GM19099 (cell line): ENCODE results near the gene DNAH14.

Source experiments
- POLR2A ChIP-seq: IDR thresholded peaks from 3 replicates; pipeline ENCODE4 v1.6.1; 2011; ENCODE audit warnings: low read depth; ENCODE audit not compliant: insufficient read length; ENCODE audit errors: extremely low read depth

The DNAH14 gene

GRCh38 chr1:224980181-224980580, 50.7 kb downstream of the DNAH14 start:
- TF ChIP-seq POLR2A, result no peak

- no peak for TF ChIP-seq POLR2A
Measured at GRCh38 chr1:224988042-224988441, 58.6 kb downstream of the DNAH14 start.

DNA sequence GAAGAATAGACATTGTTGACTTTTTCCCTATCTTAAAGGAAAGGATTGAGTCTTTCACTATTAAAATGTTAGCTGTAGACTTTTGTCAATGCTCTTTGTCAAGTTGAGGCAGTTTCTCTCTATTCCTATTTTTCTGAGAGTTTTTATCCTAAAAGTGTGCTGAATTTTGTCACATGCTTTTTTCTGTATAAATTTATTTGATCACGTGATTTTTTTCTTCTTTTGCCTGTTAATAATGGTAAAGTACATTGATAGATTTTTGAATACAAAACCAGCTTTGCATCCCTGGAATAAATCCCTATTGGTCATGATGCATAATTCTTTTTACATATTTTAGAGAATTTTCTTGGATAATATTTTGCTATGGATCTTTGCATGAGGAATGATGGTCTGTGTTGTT, 60.1 kb downstream of the DNAH14 start:
- no peak for TF ChIP-seq POLR2A

GRCh38 chr1:224995602-224996001, 66.1 kb downstream of the DNAH14 start:
- no peak for TF ChIP-seq POLR2A

DNA sequence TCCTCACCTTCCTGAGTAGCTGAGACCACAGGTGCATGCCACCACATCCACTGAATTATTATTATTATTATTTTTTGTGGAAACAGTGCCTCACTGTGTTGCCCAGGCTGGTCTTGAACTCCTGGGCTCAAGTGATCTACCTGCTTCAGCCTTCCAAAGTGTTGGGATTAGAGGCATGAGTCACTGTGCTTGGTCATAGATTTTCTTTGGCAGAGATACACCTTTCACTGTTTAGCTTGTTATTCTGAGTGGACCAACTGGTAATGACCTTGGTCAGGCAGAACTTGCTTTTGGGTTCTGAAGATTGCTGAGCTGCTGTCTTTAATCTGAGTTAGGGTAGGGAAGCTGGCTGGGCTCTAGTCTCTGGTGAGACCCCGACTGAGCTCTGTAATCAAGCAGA, 66.8 kb downstream of the DNAH14 start:
- TF ChIP-seq POLR2A, result no peak

DNA sequence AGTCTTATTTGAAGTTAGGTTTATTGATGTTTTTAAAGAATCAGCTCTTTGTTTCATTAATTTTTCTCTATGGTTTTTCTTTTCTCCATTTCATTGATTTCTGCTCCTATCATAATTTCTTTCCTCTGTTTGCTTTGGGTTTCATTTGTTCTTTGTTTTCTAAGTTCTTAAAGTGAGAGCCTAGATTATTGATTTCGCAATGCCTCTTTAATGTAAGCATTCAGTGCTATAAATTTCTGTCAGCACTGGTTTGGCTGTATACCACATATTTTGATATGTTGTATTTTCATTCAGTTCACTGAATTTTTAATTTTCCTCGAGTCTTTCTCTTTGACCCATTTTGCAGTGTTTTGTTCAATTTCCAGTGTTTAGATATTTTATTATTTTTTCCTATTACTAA, 68.7 kb downstream of the DNAH14 start:
- no peak for TF ChIP-seq POLR2A

DNA sequence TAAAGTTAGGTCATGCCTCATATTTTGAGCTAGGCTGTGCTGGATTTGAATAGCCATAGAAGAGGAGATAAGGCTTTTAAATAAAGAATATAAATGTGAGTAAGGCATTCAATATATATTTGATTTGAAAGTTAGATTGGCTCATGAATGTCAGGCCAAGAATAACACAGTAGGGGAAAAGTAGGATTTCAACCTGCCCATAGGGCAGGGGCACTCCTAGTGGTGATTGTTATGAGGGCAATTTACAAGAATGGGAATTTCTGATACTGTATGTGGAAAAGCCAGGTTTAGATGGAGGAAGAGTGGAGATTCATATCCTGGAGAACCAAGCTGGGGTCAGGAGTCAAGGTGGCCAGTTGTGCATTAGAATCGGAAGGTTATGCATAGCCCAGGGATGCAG, 74.9 kb downstream of the DNAH14 start:
- no peak for TF ChIP-seq POLR2A

DNA sequence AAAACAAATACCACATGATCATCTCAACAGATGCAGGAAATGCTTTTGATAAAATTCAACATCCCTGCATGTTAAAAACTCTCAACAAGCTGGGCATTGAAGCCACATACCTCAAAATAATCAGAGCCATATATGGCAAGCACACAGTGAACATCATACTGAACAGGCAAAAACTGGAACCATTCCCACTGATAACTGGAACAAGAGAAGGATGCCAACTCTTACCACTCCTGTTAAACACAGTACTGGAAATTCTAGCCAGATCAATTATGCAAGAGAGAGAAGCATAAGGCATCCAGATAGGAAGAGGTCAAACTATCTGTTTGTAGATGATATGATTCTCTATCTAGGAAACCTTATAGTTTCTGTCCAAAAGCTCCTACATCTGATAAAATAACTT, 91.6 kb downstream of the DNAH14 start:
- TF ChIP-seq POLR2A, result no peak

DNA sequence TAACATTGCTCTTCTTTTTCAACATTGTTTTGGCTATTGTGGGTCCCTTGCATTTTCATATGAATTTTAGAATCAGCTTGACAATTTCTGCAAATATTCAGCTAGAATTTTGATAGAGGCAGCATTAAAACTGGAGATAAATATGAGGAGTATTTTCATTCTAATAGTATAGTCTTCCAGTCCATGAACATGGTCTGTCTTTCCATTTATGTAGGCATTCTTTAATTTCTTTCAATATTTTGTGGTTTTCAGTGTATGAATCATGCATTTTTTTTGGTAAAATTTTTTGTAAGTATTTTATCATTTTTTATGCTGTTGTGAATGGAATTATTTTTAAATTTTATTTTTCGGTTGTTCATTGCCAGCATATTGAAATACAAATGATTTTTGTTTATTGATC, 97.2 kb downstream of the DNAH14 start:
- no peak for TF ChIP-seq POLR2A

- no peak for TF ChIP-seq POLR2A
Measured at GRCh38 chr1:225042263-225042662, 112.8 kb downstream of the DNAH14 start.

GRCh38 chr1:225044258-225044657, 114.8 kb downstream of the DNAH14 start:
- TF ChIP-seq POLR2A, result no peak

DNA sequence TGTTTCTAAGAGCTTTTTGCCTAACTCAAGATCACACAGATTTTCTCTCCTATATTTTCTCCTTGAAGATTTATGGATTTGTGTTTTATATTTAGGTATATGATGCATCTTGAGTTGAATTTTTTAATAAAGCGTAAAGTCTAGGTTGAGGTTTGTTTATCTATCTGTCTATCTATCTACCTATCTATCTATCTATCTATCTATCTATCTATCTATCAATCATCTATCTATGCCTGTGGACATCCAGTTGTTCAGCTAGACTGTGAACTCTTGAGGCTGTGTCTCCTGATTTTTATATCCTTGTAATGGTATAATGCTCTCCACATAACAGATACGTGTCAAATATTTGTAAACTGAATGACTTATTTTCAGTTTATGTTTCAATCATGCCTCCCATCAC, 120.1 kb downstream of the DNAH14 start:
- no peak for TF ChIP-seq POLR2A

- no peak for TF ChIP-seq POLR2A
Measured at GRCh38 chr1:225063722-225064121, 134.2 kb downstream of the DNAH14 start.

DNA sequence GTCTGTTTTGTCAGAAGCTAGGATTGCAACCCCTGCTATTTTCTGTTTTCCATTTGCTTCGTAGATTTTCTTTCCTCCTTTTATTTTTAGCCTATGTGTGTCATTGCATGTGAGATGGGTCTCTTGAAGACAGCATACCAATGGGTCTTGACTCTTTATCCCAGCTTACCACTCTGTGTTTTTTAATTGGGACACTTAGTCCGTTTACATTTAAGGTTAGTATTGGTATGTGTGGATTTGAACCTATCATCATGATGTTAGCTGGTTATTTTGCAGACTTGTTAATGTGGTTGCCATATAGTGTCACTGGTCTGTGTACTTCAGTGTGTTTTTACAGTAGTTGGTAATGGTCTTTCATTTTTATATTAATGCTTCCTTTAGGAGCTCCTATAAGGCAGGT, 141.5 kb downstream of the DNAH14 start:
- no peak for TF ChIP-seq POLR2A

- TF ChIP-seq POLR2A, result no peak
Measured at GRCh38 chr1:225097175-225097574, 167.7 kb downstream of the DNAH14 start.

DNA sequence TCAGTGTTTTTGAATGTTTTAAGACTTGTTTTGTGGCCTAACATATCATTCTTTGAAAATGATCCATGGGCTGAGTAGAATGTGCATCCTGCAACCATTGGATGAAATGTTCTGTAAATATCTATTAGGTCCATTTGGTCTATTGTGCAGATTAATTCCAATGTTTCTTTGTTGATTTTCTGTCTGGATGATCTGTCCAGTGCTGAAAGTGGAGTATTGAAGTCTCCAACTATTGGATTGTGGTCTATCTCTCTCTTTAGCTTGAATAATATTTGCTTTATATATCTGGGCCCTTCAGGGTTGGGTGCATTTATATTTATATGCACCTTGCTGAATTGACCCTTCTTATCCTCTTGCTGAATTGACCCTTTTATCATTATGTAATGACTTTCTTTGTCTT, 181.5 kb downstream of the DNAH14 start:
- no peak for TF ChIP-seq POLR2A

DNA sequence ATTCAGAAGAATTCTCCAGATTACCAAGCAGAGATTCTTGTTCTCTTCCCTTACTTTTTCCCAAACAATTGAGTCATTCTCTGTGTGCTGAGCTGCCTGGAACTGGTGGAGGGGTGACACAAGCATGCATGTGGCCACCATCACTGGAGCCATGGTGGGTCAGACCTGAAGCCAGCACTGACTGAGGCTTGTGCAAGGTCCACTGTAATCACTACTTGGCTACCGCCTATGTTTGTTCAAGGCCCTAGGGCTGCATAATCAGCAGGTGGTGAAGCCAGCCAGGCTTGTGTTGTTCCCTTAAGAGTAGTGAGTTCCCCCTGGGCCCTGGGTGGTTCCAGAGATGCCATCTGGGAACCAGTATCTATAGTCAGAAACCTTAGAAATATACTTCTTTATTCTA, 183.8 kb downstream of the DNAH14 start:
- no peak for TF ChIP-seq POLR2A

GRCh38 chr1:225114354-225114990, 185.0 kb downstream of the DNAH14 start:
- TF ChIP-seq POLR2A, result no peak

DNA sequence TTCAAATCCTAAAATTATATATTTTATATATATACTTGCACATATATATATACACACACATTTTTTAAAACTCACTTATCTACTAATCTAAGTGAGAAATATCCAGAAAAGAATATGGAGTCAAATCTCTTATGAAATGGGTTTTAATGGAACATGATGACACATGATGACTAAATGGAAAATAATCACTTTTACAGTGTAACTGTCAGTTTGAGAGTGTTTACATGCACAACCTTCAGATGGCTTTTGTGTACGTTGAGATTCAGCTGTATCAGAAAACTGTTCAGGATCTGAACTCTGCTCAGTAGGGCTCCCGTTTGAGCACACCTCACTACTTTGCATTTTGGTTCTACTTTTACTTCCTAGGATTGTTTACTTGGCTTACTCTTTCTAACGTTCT, 189.8 kb downstream of the DNAH14 start:
- TF ChIP-seq POLR2A, result no peak
